Colonic mucosa (tissue), 4 donors: ENCODE measurements around the gene IL1RAP. TPM values are rescaled to one million over a fixed set of nuclear protein-coding genes. Genes with fewer than 3 reads are reported as not detected.

Experiments
- DNase-seq: peaks from one replicate; pipeline ENCODE4 v3.0.0-alpha.2; 2020
- H3K27ac ChIP-seq: fragments of 200-600 bp; one replicate; pipeline ENCODE4 v1.8.0; 2021
- H3K27me3 ChIP-seq: fragments of 200-600 bp; one replicate; pipeline ENCODE4 v1.8.0; 2021
- H3K36me3 ChIP-seq: fragments of 200-600 bp; one replicate; pipeline ENCODE4 v1.8.0; 2021
- H3K4me1 ChIP-seq: fragments of 200-600 bp; one replicate; pipeline ENCODE4 v1.8.0; 2021; ENCODE audit warnings: mild to moderate bottlenecking
- H3K4me3 ChIP-seq: fragments of 200-600 bp; one replicate; pipeline ENCODE4 v1.8.0; 2021
- H3K9ac ChIP-seq, 2 donors: one replicate each; pipeline ENCODE4 v1.7.0; 2013; ENCODE audit warnings: control low read depth in 2 of 2, low read depth in 2 of 2, low read length in 2 of 2
- H3K9me3 ChIP-seq: fragments of 200-600 bp; one replicate; pipeline ENCODE4 v1.8.0; 2021
- intact Hi-C: fragments of 100-400 bp; cut with DNase I; formaldehyde crosslinking; loops from one replicate; pipeline ENCODE4 v1.14.1; 2022
- total RNA-seq, 2 donors: library from RNA; stranded (reverse); fragmentation: NEBNext Ultra II Directional in 1 of 2; extraction: Animal tissue kit (Norgen Biotek cat#: 25700) in 1 of 2; gene quantifications; one replicate each; pipeline ENCODE4 v1.2.1, GENCODE V29; 2021
- TF ChIP-seq, protein P1 (sequence below): fragments of 200-600 bp; IDR thresholded peaks from one replicate; pipeline ENCODE4 v1.8.0; 2022; ENCODE audit warnings: antibody characterized with exemption, mild to moderate bottlenecking
- donor health status: healthy.
- donor health status: DM: no; HTN: no; CAD: no.
- donor health status: DM: no; HTN: no; CAD: no.

IL1RAP gene
- total RNA-seq, 2 donors from 2014 or later = 3.9 to 5.0 TPM

DNA sequence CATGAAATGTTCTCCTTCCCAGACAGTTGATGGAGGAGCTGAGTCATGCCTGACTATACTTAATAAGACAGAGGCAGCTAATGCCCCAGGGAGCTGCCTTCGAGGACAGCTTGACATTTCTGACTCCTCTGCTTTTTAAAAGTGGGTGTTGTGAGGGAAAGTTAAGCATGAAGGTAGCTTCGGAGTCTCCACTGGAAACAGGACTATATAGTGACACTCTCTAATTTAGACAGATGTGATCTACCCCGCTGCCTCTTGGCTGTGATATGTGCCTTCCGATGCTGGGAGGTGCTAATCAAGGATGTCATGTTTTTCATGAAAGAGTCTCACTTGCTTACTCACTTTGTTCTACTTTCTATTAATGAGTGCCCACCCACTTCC, 72.7 kb downstream of the IL1RAP start:
- Histone ChIP-seq H3K27ac (no peak overlapping the region), H3K9me3 (no peaks in the 10 kb centered on the region), H3K4me3 (no peak overlapping the region), H3K9ac (no peak overlapping the region), H3K36me3 (no peaks in the 10 kb centered on the region), H3K4me1 (no peaks in the 10 kb centered on the region), H3K27me3 (no peaks in the 10 kb centered on the region)
- TF ChIP-seq, protein P1, sequence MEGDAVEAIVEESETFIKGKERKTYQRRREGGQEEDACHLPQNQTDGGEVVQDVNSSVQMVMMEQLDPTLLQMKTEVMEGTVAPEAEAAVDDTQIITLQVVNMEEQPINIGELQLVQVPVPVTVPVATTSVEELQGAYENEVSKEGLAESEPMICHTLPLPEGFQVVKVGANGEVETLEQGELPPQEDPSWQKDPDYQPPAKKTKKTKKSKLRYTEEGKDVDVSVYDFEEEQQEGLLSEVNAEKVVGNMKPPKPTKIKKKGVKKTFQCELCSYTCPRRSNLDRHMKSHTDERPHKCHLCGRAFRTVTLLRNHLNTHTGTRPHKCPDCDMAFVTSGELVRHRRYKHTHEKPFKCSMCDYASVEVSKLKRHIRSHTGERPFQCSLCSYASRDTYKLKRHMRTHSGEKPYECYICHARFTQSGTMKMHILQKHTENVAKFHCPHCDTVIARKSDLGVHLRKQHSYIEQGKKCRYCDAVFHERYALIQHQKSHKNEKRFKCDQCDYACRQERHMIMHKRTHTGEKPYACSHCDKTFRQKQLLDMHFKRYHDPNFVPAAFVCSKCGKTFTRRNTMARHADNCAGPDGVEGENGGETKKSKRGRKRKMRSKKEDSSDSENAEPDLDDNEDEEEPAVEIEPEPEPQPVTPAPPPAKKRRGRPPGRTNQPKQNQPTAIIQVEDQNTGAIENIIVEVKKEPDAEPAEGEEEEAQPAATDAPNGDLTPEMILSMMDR = no peak
- intact Hi-C loops = no loop called here
- no peak for DNase-seq

DNA sequence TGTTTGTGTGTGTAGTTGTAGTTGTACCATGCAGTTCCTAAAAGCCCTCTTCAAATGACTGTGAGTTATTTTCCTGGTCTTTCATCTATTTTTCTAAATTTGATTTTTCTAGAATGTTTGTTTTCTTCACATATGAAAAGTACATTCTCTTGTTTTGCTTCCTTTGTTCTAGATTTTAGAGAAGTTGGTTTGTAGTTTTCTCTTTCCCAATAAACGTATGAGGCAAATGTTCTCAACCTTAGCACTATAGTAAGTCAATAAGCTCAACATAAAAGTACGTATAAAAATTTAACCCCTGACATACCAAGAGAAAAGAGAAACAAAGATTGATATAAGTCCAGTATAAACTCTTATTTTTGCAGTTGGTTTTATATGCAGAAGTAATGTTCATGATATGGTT, 74.7 kb downstream of the IL1RAP start:
- H3K36me3 ChIP-seq = no peaks in the 10 kb centered on the region
- no peaks in the 10 kb centered on the region for H3K9me3 ChIP-seq
- H3K27me3 ChIP-seq = no peaks in the 10 kb centered on the region
- H3K4me1 ChIP-seq = no peaks in the 10 kb centered on the region
- H3K27ac ChIP-seq = no peak overlapping the region
- TF ChIP-seq, protein P1 = no peak
- DNase-seq = no peak
- no peak overlapping the region for H3K4me3 ChIP-seq
- intact Hi-C loops = no loop called here
- H3K9ac ChIP-seq = no peak overlapping the region

DNA sequence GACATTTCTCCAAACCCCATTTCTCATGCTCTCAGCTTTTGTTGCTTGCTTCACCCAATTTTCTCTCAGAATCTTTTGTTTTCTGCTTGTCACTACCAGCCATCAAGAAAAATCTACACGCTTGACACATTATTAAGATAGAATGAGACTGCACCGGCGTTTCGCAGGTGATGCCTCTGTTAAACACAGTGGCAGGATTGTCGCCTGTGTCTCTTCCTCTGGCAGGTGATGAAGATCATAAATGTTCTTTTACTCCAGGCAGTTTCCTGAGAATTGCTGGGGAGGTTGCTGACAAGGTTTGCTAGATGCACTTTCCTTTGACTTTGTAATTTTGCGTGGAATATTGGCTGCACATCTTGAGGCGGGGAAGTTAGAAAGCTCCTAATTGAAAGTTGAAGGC, 75.4 kb downstream of the IL1RAP start:
- Histone ChIP-seq H3K27ac (no peak overlapping the region), H3K4me3 (no peak overlapping the region), H3K9me3 (no peaks in the 10 kb centered on the region), H3K27me3 (no peaks in the 10 kb centered on the region), H3K36me3 (no peaks in the 10 kb centered on the region), H3K4me1 (no peaks in the 10 kb centered on the region), H3K9ac (no peak overlapping the region)
- intact Hi-C loops = no loop called here
- TF ChIP-seq, protein P1 = no peak
- DNase-seq = no peak

- no peak for DNase-seq
- H3K4me3 ChIP-seq = no peak overlapping the region
- H3K27me3 ChIP-seq = no peaks in the 10 kb centered on the region
- H3K36me3 ChIP-seq = no peaks in the 10 kb centered on the region
- H3K4me1 ChIP-seq = no peaks in the 10 kb centered on the region
- TF ChIP-seq, protein P1 = no peak
- no peak overlapping the region for H3K27ac ChIP-seq
- H3K9ac ChIP-seq = no peak overlapping the region
- intact Hi-C loops = no loop called here
- no peaks in the 10 kb centered on the region for H3K9me3 ChIP-seq
Observed at GRCh38 chr3:190591080-190591479, 77.2 kb downstream of the IL1RAP start.

- no peaks in the 10 kb centered on the region for H3K36me3 ChIP-seq
- no peak overlapping the region for H3K27ac ChIP-seq
- H3K9ac ChIP-seq = no peak overlapping the region
- no peaks in the 10 kb centered on the region for H3K4me1 ChIP-seq
- H3K27me3 ChIP-seq = no peaks in the 10 kb centered on the region
- intact Hi-C loops = no loop called here
- no peaks in the 10 kb centered on the region for H3K9me3 ChIP-seq
- TF ChIP-seq, protein P1 = no peak
- DNase-seq = no peak
- no peak overlapping the region for H3K4me3 ChIP-seq
Observed at GRCh38 chr3:190593075-190593474, 79.2 kb downstream of the IL1RAP start.

DNA sequence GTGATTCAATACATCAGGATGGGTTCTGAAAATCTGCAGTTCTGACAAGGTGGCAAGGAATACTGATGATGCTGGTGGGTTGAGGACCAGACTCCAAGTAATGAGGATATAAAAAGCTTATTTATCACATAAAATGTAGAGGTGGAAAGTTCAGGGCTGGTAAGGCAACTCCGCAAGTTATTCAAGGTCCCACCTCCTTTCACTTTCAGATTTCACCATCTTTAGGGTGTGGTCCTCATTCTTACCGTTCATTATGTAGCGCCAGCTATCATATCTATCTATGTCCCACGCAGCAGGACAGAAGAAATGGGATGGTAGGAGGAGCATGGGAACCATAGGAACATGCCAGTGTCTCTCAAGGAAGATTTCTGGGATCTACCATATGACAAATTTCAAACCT, 80.3 kb downstream of the IL1RAP start:
- no peak overlapping the region for H3K27ac ChIP-seq
- DNase-seq = no peak
- TF ChIP-seq, protein P1 = no peak

More for the DNA sequence above, 80.3 kb downstream of the IL1RAP start:
- Histone ChIP-seq H3K27me3 (no peaks in the 10 kb centered on the region), H3K4me1 (no peaks in the 10 kb centered on the region), H3K9me3 (no peaks in the 10 kb centered on the region), H3K36me3 (no peaks in the 10 kb centered on the region), H3K4me3 (no peak overlapping the region), H3K9ac (no peak overlapping the region)
- intact Hi-C loops = no loop called here
